HG03103 (cell line): ENCODE measurements around the gene XXYLT1.

Experiments
- ATAC-seq: cut with Tn5 transposase; IDR thresholded peaks from one replicate; pipeline ENCODE4 v1.9.1; 2021; ENCODE audit warnings: low read depth; ENCODE audit not compliant: unreplicated experiment

XXYLT1 gene

GRCh38 chr3:195071916-195072820 is 198.8 kb downstream of the XXYLT1 start:
- ATAC-seq, result no peak

GRCh38 chr3:195071011-195071728 is 199.8 kb downstream of the XXYLT1 start:
- no peak for ATAC-seq

DNA sequence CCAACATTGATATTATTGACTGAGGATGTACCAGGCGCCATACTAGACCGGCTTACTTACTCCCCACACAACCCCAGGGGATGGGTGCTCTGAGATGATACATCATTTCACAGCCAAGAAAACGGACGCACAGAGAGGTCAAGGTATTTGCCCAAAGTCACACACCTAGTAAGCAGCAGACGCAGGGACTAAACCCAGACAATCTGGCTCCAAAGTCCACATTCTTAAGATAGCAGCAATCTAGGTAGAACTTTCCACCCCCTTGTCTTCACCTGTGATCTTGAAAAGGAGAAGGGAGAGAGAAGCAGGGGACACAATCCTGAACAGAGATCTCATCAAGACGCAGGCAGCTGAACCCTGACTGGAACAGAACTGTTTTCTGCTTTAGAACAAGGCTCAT is 200.6 kb downstream of the XXYLT1 start:
- ATAC-seq, result no peak

DNA sequence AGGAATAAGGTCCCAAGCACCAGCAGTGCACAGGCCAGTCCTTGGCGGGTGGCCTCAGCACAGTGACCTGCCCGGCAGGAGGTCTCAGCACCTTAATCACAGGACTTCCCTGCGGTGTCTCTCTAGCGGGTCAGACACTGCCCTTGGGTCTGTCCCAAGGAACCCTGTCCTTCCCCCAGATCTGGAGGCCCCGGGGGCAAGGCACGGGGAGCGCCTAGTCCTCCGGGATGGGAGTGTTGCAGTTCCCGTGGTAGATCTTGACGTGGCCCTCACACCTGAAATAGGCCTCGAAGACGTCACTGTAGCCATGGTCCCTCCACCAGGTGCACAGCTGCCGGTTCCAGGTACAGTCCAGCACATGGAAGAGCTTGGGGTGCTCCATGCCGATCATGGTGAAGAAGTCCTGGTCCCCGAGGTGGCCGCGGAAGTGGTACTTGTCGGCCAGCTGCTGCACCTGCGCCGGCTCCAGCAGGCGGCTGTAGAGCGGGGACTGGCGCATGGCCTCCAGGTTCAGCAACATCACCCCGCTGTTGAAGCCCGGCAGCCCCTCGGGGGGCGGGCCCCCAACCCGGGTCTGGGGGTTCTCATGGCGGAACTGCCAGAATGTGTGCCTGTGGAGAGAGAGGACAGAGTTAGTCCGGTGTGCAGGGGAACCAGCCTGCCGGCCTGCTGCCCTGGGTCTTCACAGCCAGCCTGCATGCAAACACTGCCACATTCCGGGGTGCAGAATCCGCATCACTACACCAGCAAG is 201.3 kb downstream of the XXYLT1 start:
- no peak for ATAC-seq

GRCh38 chr3:195068084-195069080 is 202.6 kb downstream of the XXYLT1 start:
- ATAC-seq, result no peak

DNA sequence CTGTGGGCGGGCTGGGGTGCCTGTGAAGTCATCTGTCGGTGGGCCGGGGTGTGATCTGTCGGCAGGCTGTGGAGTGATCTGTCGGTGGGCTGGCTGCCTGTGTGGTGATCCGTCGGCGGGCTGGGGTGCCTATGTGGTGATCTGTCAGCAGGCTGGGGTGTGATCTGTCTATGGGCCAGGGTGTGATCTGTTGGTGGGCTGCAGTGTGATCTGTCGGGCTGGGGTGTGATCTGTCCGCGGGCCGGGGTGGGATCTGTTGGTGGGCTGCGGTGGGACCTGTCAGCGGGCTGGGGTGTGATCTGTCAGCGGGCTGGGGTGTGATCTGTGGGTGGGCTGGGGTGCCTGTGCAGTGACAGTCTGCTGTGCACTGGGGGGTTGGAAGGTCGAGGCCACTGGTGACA is 204.5 kb downstream of the XXYLT1 start:
- no peak for ATAC-seq

DNA sequence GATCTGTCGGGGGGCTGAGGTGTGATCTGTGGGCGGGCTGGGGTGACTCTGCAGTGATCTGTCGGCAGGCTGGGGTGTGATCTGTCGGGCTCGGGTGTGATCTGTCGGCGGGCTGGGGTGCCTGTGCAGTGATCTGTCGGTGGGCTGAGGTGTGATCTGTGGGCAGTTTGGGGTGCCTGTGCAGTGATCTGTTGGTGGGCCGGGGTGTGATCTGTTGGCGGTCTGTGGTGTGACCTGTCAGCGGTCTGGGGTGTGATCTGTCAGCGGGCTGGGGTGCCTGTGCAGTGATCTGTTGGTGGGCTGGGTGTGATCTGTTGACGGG is 205.1 kb downstream of the XXYLT1 start:
- ATAC-seq, result no peak

- ATAC-seq, result no peak
Observed at GRCh38 chr3:195065142-195065863, 205.7 kb downstream of the XXYLT1 start.

- ATAC-seq, result no peak
Observed at GRCh38 chr3:195064300-195064931, 206.5 kb downstream of the XXYLT1 start.

DNA sequence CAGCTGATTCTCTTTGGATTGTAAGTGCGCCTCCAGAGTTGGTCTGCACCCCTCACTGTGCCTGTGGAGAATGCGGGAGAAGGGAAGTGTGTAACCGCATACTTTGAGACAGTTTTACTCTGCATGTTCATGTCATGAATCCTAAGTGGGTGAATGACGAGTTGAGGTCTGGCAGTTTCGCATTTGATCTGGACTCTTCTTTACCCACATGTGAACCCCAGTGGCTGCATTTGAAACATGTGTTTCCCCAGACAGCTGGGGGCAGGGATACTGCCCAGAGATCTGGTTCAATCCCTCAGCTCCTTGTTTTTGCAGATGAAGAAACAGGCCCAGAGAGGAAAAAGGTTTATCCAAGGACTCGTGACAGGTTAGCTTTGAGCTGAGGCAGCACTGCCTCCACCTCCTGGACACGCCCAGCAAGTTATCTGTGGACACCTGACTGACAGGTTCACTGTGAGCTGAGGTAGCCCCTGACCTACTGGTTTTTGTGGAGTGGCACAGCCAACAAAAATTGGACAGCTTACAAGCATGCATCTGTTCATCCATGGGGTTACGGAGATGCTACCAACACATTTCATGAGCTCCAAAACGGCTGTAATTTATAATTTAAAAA is 207.3 kb downstream of the XXYLT1 start:
- no peak for ATAC-seq

DNA sequence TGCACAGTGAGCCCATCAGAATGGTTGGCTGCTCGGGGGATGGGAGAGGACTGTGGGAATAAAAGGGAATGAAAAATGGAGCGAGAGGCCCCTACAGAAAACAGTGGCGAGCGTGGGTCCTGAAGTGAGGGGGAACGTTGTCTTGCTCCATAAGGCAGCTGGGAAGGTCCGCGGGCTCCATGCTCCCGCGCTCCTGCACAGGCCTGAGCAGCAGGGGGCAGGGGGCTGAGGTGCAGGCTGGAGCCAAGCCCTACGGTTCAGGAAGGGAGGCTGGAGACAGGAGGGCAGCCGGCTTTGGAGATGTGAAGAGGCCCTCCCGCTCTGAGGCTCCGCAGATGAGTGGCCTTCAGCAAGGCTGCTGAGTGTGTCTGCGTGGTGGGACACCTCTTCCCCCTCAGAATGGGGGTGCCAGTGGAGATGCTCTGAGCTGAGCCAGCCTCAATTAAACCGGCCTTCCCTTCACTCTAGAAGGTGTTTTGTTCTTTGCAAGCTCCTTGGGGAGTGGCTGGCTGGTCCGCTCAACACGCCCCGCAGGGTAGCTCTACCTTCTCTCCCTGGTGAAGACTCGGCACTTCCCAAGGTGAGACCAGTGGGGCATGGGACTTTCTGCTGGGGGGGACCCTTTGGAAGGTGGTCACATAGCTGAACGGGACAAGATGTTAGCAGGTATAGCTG is 208.0 kb downstream of the XXYLT1 start:
- ATAC-seq, result no peak

DNA sequence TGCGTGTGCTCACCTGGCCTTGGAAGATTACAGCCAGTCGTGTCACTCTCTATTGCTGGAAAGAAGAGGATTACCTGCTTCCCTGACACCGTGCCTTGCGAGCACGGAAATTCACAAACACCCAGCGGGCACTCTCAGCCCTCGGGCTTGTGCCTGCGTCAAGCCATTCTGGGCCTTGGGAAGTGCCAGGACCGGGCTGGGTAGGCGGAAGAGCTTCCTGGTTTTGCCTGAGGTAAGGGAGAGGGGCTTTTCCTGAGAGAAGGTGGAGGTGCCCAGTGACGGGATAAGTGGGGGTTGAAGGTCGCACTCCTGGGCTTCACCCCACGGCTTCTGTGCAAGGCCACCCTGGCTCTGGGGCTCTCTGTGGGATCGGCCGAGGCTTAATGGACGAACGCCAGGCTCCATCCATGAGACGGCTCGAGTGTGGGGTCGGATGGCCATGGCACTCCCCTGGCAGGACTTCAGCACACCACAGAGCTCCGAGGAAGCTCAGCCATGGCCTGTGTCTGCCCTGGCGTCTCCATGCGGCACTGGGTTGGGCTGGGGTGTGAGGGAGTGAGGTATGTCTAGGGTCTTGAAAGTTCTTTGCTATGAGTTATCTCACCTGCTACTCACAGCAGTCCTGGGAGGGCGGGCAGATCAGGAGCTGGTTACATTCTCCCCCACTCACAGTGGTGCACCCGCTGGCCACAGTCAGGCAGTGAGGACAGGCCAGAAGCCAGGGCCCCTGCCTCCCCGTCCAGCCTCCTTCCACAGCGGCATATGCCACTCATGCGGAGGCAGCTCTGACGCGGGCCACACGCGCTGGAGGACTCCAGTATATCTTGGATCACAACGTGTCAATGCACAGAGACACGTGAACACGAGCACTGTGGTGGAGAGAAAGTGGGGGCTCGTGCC is 209.0 kb downstream of the XXYLT1 start:
- no peak for ATAC-seq

- ATAC-seq, result no peak
Observed at GRCh38 chr3:195060531-195061291, 210.2 kb downstream of the XXYLT1 start.

GRCh38 chr3:195060217-195060481 is 210.8 kb downstream of the XXYLT1 start:
- ATAC-seq, result no peak

DNA sequence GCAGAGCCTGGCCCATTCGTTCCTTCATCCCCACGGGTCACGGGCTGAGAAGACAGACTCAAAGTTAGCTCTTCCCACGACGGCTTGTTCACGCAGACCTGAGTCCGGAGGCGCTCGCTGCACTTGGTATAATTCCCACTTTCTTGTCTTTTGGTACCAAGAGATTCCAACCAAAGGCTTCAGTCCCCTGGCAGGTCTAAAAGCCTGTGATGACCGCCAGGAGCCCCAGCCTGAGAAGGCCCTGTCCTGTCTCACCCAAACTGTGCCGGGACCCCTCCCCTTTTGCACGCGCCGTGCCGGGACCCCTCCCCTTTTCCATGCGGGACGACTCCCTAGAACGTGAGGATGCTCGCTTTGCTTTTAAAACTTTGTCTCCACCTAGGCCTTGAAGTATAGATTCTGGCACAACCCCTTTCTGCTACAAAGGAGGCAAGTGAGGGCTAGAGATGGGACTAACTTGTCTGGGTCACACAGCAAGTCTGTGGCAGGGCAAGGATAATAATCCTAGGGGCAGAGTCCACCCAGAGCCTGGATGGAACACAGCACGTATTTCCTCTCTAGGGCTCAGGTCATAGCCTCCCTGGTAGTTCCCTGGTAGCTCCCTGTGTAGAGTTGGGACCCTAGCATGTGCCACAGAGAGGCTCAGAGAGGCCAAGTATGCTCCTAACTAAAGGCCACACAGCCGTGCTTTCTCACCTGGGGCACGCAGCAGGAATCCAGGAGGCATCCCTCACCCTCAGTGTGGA is 211.3 kb downstream of the XXYLT1 start:
- ATAC-seq, result no peak

DNA sequence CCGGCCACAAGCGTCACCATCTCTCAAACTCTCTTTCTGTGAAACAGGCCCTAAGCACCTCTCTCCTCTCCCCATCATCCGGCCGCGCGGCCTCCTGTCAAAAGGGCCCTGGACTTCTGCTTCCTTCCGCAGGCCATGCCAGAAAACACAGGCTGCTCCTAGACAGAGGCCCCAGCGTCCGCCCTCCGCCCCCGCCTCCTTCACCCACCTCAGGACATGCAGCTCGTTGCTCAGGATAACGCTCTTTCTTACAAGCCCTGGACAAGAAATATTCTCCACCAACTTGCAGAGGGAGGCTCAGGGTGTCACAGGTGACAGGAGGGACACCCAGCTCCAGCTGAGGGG is 212.0 kb downstream of the XXYLT1 start:
- ATAC-seq, result no peak
